Subcutaneous abdominal adipose tissue (tissue), 5 donors: ENCODE measurements around the gene LUZP1.

Experiments
- H3K27ac ChIP-seq: one replicate; pipeline ENCODE4 v1.7.0; 2013; ENCODE audit warnings: low read depth, mild to moderate bottlenecking, inconsistent platforms, low read length, moderate library complexity
- H3K27me3 ChIP-seq, 5 donors: one replicate each; pipeline ENCODE4 v1.7.0; 2013; ENCODE audit warnings: low read length in 5 of 5, inconsistent platforms in 1 of 5; ENCODE audit not compliant: control insufficient read depth in 5 of 5, insufficient read depth in 4 of 5
- H3K36me3 ChIP-seq, 5 donors: one replicate each; pipeline ENCODE4 v1.7.0; 2013; ENCODE audit warnings: low read length in 5 of 5; ENCODE audit not compliant: control insufficient read depth in 5 of 5, insufficient read depth in 5 of 5
- H3K4me1 ChIP-seq, 5 donors: one replicate each; pipeline ENCODE4 v1.7.0; 2013; ENCODE audit warnings: low read length in 5 of 5, mild to moderate bottlenecking in 3 of 5, moderate library complexity in 1 of 5; ENCODE audit not compliant: control insufficient read depth in 5 of 5, insufficient read depth in 5 of 5
- H3K4me3 ChIP-seq, 5 donors: one replicate each; pipeline ENCODE4 v1.7.0; 2013; ENCODE audit warnings: low read length in 5 of 5, low read depth in 1 of 5
- H3K9ac ChIP-seq, 5 donors: one replicate each; pipeline ENCODE4 v1.7.0; 2013; ENCODE audit warnings: low read length in 5 of 5, mild to moderate bottlenecking in 4 of 5, moderate library complexity in 3 of 5
- H3K9me3 ChIP-seq, 5 donors: one replicate each; pipeline ENCODE4 v1.7.0; 2013; ENCODE audit warnings: low read length in 5 of 5; ENCODE audit not compliant: control insufficient read depth in 5 of 5
- donor health status: healthy.
- donor health status: healthy.
- donor health status: healthy.
- donor health status: healthy.
- donor health status: healthy.

Gene LUZP1

GRCh38 chr1:23168445-23169194 lies at the start of gene LUZP1:
Gene LUZP1, minus strand, starts transcription at chr1:23168856.
- Histone ChIP-seq H3K4me1 (peaks cover 8 to 54% (median 40%) of the 10 kb centered on the region in 5 donors), H3K9me3 (no peaks in the 10 kb centered on the region), H3K36me3 (no peaks in the 10 kb centered on the region), H3K27me3 (no peaks in the 10 kb centered on the region), H3K4me3 (peak within 1 kb of the TSS; percentile 66 to 90 (median 89)), H3K9ac (peak within 1 kb of the TSS in 4 of 5 donors; percentile 82 to 88 (median 84)), H3K27ac (peak within 1 kb of the TSS; percentile 85)

- H3K9ac ChIP-seq: no peak within 1 kb of the TSS
- H3K9me3 ChIP-seq: no peaks in the 10 kb centered on the region
- H3K27ac ChIP-seq: no peak within 1 kb of the TSS
- H3K36me3 ChIP-seq: no peaks in the 10 kb centered on the region
- H3K27me3 ChIP-seq: peaks cover 13 to 35% (median 33%) of the 10 kb centered on the region in 5 donors
- peak within 1 kb of the TSS in 3 of 5 donors; percentile 38 to 53 (median 43) for H3K4me3 ChIP-seq
- H3K4me1 ChIP-seq: peaks cover 0 to 12% (median 4%) of the 10 kb centered on the region in 5 donors
Observed at GRCh38 chr1:23217421-23218115, 48.9 kb upstream of the LUZP1 start, which contains the start of gene HTR1D. Gene HTR1D, minus strand, starts transcription at chr1:23217502. Its CDS starts 23,283 bp downstream, at chr1:23194219.

GRCh38 chr1:23216771-23217420 lies 48.2 kb upstream of the LUZP1 start:
- no peak overlapping the region for H3K9ac ChIP-seq
- H3K27ac ChIP-seq: no peak overlapping the region
- H3K36me3 ChIP-seq: no peaks in the 10 kb centered on the region
- peaks cover 0 to 12% (median 4%) of the 10 kb centered on the region in 5 donors for H3K4me1 ChIP-seq
- peak overlapping the region in 3 of 5 donors; percentile 38 to 53 (median 43) for H3K4me3 ChIP-seq
- H3K9me3 ChIP-seq: no peaks in the 10 kb centered on the region
- H3K27me3 ChIP-seq: peaks cover 13 to 41% (median 37%) of the 10 kb centered on the region in 5 donors

GRCh38 chr1:23215751-23216449 lies 47.2 kb upstream of the LUZP1 start:
- no peak overlapping the region for H3K9ac ChIP-seq
- peaks cover 13 to 43% (median 39%) of the 10 kb centered on the region in 5 donors for H3K27me3 ChIP-seq
- H3K36me3 ChIP-seq: no peaks in the 10 kb centered on the region
- H3K9me3 ChIP-seq: no peaks in the 10 kb centered on the region
- H3K4me1 ChIP-seq: peaks cover 0 to 12% (median 4%) of the 10 kb centered on the region in 5 donors
- no peak overlapping the region for H3K4me3 ChIP-seq
- H3K27ac ChIP-seq: no peak overlapping the region

- Histone ChIP-seq H3K27me3 (peaks cover 15 to 48% (median 43%) of the 10 kb centered on the region in 5 donors), H3K27ac (no peak overlapping the region)
Observed at GRCh38 chr1:23215291-23215690, 46.6 kb upstream of the LUZP1 start.

GRCh38 chr1:23214640-23215039 lies 46.0 kb upstream of the LUZP1 start:
- no peak overlapping the region for H3K9ac ChIP-seq
- H3K4me3 ChIP-seq: no peak overlapping the region
- H3K27me3 ChIP-seq: peaks cover 18 to 50% (median 44%) of the 10 kb centered on the region in 5 donors
- no peaks in the 10 kb centered on the region for H3K36me3 ChIP-seq
- peaks cover 0 to 12% (median 4%) of the 10 kb centered on the region in 5 donors for H3K4me1 ChIP-seq
- no peak overlapping the region for H3K27ac ChIP-seq
- H3K9me3 ChIP-seq: no peaks in the 10 kb centered on the region

More at GRCh38 chr1:23215291-23215690, 46.6 kb upstream of the LUZP1 start:
- H3K9me3 ChIP-seq: no peaks in the 10 kb centered on the region
- no peak overlapping the region for H3K9ac ChIP-seq
- H3K36me3 ChIP-seq: no peaks in the 10 kb centered on the region
- H3K4me3 ChIP-seq: no peak overlapping the region
- H3K4me1 ChIP-seq: peaks cover 0 to 12% (median 4%) of the 10 kb centered on the region in 5 donors

- H3K4me1 ChIP-seq: peaks cover 0 to 5% (median 2%) of the 10 kb centered on the region in 5 donors
Observed at GRCh38 chr1:23211955-23212354, 43.3 kb upstream of the LUZP1 start.

GRCh38 chr1:23210963-23211362 lies 42.3 kb upstream of the LUZP1 start:
- no peak overlapping the region for H3K4me3 ChIP-seq
- H3K36me3 ChIP-seq: no peaks in the 10 kb centered on the region
- peaks cover 14 to 33% (median 23%) of the 10 kb centered on the region in 5 donors for H3K27me3 ChIP-seq
- H3K9me3 ChIP-seq: no peaks in the 10 kb centered on the region
- H3K4me1 ChIP-seq: no peaks in the 10 kb centered on the region
- H3K27ac ChIP-seq: no peak overlapping the region
- no peak overlapping the region for H3K9ac ChIP-seq

More at GRCh38 chr1:23211955-23212354, 43.3 kb upstream of the LUZP1 start:
- H3K9me3 ChIP-seq: no peaks in the 10 kb centered on the region
- no peak overlapping the region for H3K27ac ChIP-seq
- H3K27me3 ChIP-seq: peaks cover 15 to 43% (median 33%) of the 10 kb centered on the region in 5 donors
- H3K36me3 ChIP-seq: no peaks in the 10 kb centered on the region
- no peak overlapping the region for H3K9ac ChIP-seq
- no peak overlapping the region for H3K4me3 ChIP-seq

- Histone ChIP-seq H3K9me3 (no peaks in the 10 kb centered on the region), H3K36me3 (no peaks in the 10 kb centered on the region), H3K9ac (no peak overlapping the region), H3K27me3 (peaks cover 11 to 27% (median 17%) of the 10 kb centered on the region in 5 donors), H3K4me3 (no peak overlapping the region), H3K4me1 (no peaks in the 10 kb centered on the region), H3K27ac (no peak overlapping the region)
Observed at GRCh38 chr1:23210351-23210785, 41.7 kb upstream of the LUZP1 start.
